Measurements from ENCODE around the gene GALNT6. TPM values are rescaled to one million over a fixed set of nuclear protein-coding genes. Genes with fewer than 3 reads are reported as not detected.

GALNT6 gene
- total and polyA plus RNA-seq, 2 of the 13 experiments (the other 11 are each of a cell fraction or from before 2014, with no cell fraction given), result 1.0 to 1.1 TPM

DNA sequence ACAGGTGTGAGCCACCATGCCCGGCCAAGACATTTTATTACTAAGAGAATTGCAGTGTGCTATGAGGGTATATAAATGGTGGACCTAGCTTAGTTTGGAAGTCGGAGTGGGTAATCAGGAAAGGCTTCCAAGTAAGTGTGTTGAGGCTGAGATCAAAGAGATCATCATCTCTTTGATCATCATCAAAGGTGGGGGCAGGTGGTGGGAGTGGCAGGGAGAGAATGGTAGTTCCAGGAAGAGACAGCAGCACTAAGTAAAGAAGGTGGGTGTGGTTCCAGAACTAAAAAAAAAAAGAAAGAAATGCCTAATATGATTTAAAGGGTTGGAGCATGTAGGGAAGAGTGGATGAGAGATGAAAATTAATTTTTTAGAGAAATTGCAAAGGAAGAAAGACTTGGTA is 48.1 kb upstream of the GALNT6 start (continued):
- TF ChIP-seq, protein P1, sequence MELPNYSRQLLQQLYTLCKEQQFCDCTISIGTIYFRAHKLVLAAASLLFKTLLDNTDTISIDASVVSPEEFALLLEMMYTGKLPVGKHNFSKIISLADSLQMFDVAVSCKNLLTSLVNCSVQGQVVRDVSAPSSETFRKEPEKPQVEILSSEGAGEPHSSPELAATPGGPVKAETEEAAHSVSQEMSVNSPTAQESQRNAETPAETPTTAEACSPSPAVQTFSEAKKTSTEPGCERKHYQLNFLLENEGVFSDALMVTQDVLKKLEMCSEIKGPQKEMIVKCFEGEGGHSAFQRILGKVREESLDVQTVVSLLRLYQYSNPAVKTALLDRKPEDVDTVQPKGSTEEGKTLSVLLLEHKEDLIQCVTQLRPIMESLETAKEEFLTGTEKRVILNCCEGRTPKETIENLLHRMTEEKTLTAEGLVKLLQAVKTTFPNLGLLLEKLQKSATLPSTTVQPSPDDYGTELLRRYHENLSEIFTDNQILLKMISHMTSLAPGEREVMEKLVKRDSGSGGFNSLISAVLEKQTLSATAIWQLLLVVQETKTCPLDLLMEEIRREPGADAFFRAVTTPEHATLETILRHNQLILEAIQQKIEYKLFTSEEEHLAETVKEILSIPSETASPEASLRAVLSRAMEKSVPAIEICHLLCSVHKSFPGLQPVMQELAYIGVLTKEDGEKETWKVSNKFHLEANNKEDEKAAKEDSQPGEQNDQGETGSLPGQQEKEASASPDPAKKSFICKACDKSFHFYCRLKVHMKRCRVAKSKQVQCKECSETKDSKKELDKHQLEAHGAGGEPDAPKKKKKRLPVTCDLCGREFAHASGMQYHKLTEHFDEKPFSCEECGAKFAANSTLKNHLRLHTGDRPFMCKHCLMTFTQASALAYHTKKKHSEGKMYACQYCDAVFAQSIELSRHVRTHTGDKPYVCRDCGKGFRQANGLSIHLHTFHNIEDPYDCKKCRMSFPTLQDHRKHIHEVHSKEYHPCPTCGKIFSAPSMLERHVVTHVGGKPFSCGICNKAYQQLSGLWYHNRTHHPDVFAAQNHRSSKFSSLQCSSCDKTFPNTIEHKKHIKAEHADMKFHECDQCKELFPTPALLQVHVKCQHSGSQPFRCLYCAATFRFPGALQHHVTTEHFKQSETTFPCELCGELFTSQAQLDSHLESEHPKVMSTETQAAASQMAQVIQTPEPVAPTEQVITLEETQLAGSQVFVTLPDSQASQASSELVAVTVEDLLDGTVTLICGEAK (IDR thresholded peaks at IDR 0.05), result no peak
- TF ChIP-seq, protein P1 (CRISPR knock-in tag; IDR thresholded peaks at IDR 0.05), result no peak
- TF ChIP-seq HIC2 (CRISPR knock-in tag; IDR thresholded peaks at IDR 0.05; ENCODE audit: low read depth) (no peak), ZNF713 (CRISPR knock-in tag; IDR thresholded peaks at IDR 0.05) (no peak), SCMH1 (CRISPR knock-in tag; IDR thresholded peaks at IDR 0.05; ENCODE audit: borderline replicate concordance) (no peak), ZNF234 (CRISPR knock-in tag; conservative IDR thresholded peaks at IDR 0.05) (no peak), ZNF34 (CRISPR knock-in tag; IDR thresholded peaks at IDR 0.05; ENCODE audit: borderline replicate concordance) (no peak), AFF4 (CRISPR knock-in tag; IDR thresholded peaks at IDR 0.05) (no peak), NFKB2 (CRISPR knock-in tag; IDR thresholded peaks at IDR 0.05; ENCODE audit: borderline replicate concordance) (no peak), ZNF253 (CRISPR knock-in tag; IDR thresholded peaks at IDR 0.05; ENCODE audit: borderline replicate concordance) (no peak), ZNF460 (CRISPR knock-in tag; IDR thresholded peaks at IDR 0.05; ENCODE audit: borderline replicate concordance) (no peak), PHF20 (CRISPR knock-in tag; IDR thresholded peaks at IDR 0.05) (no peak), PRMT3 (CRISPR knock-in tag; IDR thresholded peaks at IDR 0.05; ENCODE audit: borderline replicate concordance, low read depth) (no peak)
- TF ChIP-seq, protein P2, sequence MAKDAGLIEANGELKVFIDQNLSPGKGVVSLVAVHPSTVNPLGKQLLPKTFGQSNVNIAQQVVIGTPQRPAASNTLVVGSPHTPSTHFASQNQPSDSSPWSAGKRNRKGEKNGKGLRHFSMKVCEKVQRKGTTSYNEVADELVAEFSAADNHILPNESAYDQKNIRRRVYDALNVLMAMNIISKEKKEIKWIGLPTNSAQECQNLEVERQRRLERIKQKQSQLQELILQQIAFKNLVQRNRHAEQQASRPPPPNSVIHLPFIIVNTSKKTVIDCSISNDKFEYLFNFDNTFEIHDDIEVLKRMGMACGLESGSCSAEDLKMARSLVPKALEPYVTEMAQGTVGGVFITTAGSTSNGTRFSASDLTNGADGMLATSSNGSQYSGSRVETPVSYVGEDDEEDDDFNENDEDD (CRISPR knock-in tag; IDR thresholded peaks at IDR 0.05; ENCODE audit: borderline replicate concordance), result no peak

Data from HepG2 (cell line).